ENCODE data around the gene BMF. TPM values are rescaled to one million over a fixed set of nuclear protein-coding genes. Genes with fewer than 3 reads are reported as not detected.
A peak's percentile ranks its signal among the peaks of the same experiment; 100 is the strongest.

The BMF gene
- total and polyA plus RNA-seq, 8 donors, result 16.2 to 58.6 (median 50.6) TPM

GRCh38 chr15:40046721-40047414 lies 61.8 kb downstream of the BMF start:
- Histone ChIP-seq H3K27me3 (no peaks in the 10 kb centered on the region), H3K27ac (peak overlapping the region; percentile 81 to 90), H3K36me3 (no peaks in the 10 kb centered on the region), H3K4me1 (peaks cover 25 to 56% of the 10 kb centered on the region in 2 donors), H3K9me3 (no peaks in the 10 kb centered on the region), H3K4me3 (no peak overlapping the region)
- no peak for TF ChIP-seq CTCF (IDR thresholded peaks at IDR 0.05)
- no peak for DNase-seq
- ATAC-seq, result no peak
- intact Hi-C loops (cut with DNase I), result loop anchor here in 1 of 2 donors (5.0 kb wide), 2 partner anchors 60 to 225 kb away; partner anchors contain the start of gene BMF

- intact Hi-C loops (cut with DNase I), result loop anchor here in 1 of 2 donors (5.0 kb wide), 2 partner anchors 62 to 227 kb away; partner anchors contain the start of gene BMF
- TF ChIP-seq CTCF (IDR thresholded peaks at IDR 0.05), result no peak
- Histone ChIP-seq H3K9me3 (no peaks in the 10 kb centered on the region), H3K36me3 (no peaks in the 10 kb centered on the region), H3K27me3 (no peaks in the 10 kb centered on the region), H3K4me3 (no peak overlapping the region), H3K27ac (peak overlapping the region; percentile 58 to 62), H3K4me1 (peaks cover 25 to 58% of the 10 kb centered on the region in 2 donors)
- no peak for DNase-seq
- peak; percentile 3 for ATAC-seq
Measured at GRCh38 chr15:40045572-40046217, 63.0 kb downstream of the BMF start.

GRCh38 chr15:40044717-40045571 lies 63.7 kb downstream of the BMF start:
- peak; percentile 67 to 97 (median 90) for DNase-seq
- TF ChIP-seq CTCF (IDR thresholded peaks at IDR 0.05), result peak; percentile 80 to 85
- Histone ChIP-seq H3K27me3 (no peaks in the 10 kb centered on the region), H3K9me3 (no peaks in the 10 kb centered on the region), H3K4me3 (no peak overlapping the region), H3K4me1 (peaks cover 25 to 65% of the 10 kb centered on the region in 2 donors), H3K27ac (peak overlapping the region; percentile 58 to 62), H3K36me3 (no peaks in the 10 kb centered on the region)
- intact Hi-C loops (cut with DNase I), result loop anchor here in 1 of 2 donors (5.0 kb wide), 2 partner anchors 62 to 227 kb away; partner anchors contain the start of gene BMF
- peak; percentile 93 for ATAC-seq

GRCh38 chr15:40043927-40044716 lies 64.6 kb downstream of the BMF start:
- intact Hi-C loops (cut with DNase I), result no loop called here
- H3K4me1 ChIP-seq, result peaks cover 25 to 64% of the 10 kb centered on the region in 2 donors
- peak overlapping the region in 1 of 2 donors; percentile 62 for H3K27ac ChIP-seq
- no peaks in the 10 kb centered on the region for H3K9me3 ChIP-seq
- no peaks in the 10 kb centered on the region for H3K36me3 ChIP-seq
- no peak for TF ChIP-seq CTCF (IDR thresholded peaks at IDR 0.05)
- no peak overlapping the region for H3K4me3 ChIP-seq
- DNase-seq (no peak), ATAC-seq (no peak)
- H3K27me3 ChIP-seq, result no peaks in the 10 kb centered on the region
